Hepatocyte (in vitro differentiated cells): ENCODE data around the gene ENTPD3. TPM values are rescaled to one million over a fixed set of nuclear protein-coding genes. Genes with fewer than 3 reads are reported as not detected.

Experiments
- DNase-seq: peaks from one replicate; pipeline ENCODE4 v3.0.0-alpha.2; 2016; ENCODE audit warnings: low spot score
- H2AFZ ChIP-seq: fragments of 200-600 bp; sonication (generic); 2 replicates; pipeline ENCODE4 v1.6.0; 2016; ENCODE audit warnings: antibody characterized with exemption, mild to moderate bottlenecking
- H3K27ac ChIP-seq: fragments of 200-600 bp; sonication (generic); 2 replicates; pipeline ENCODE4 v1.5.1; 2016; ENCODE audit warnings: mild to moderate bottlenecking
- H3K27me3 ChIP-seq: fragments of 200-600 bp; sonication (generic); 2 replicates; pipeline ENCODE4 v1.6.1; 2016
- H3K36me3 ChIP-seq: fragments of 200-600 bp; sonication (generic); replicated peaks from 2 replicates; pipeline ENCODE4 v1.5.1; 2016; ENCODE audit warnings: low read depth; ENCODE audit not compliant: insufficient read depth
- H3K4me1 ChIP-seq: fragments of 200-600 bp; sonication (generic); 2 replicates; pipeline ENCODE4 v1.5.1; 2016; ENCODE audit warnings: mild to moderate bottlenecking, moderate library complexity; ENCODE audit not compliant: insufficient read depth
- H3K4me2 ChIP-seq: fragments of 200-600 bp; sonication (generic); 2 replicates; pipeline ENCODE4 v1.6.0; 2016
- H3K4me3 ChIP-seq: fragments of 200-600 bp; sonication (generic); 2 replicates; pipeline ENCODE4 v1.5.1; 2016; ENCODE audit warnings: mild to moderate bottlenecking
- H3K79me2 ChIP-seq: fragments of 200-600 bp; sonication (generic); 2 replicates; pipeline ENCODE4 v1.6.0; 2017; ENCODE audit warnings: mild to moderate bottlenecking
- H3K9me2 ChIP-seq: fragments of 200-600 bp; sonication (generic); replicated peaks from 2 replicates; pipeline ENCODE4 v1.6.0; 2017; ENCODE audit warnings: mild to moderate bottlenecking; ENCODE audit not compliant: insufficient read depth
- H3K9me3 ChIP-seq: fragments of 200-600 bp; sonication (generic); 2 replicates; pipeline ENCODE4 v1.5.1; 2016; ENCODE audit warnings: low read depth, mild to moderate bottlenecking
- H4K20me1 ChIP-seq: fragments of 200-600 bp; sonication (generic); 2 replicates; pipeline ENCODE4 v1.6.0; 2016; ENCODE audit warnings: mild to moderate bottlenecking; ENCODE audit not compliant: insufficient read depth, poor library complexity, severe bottlenecking
- EZH2 ChIP-seq: fragments of 200-600 bp; sonication (generic); IDR thresholded peaks from 2 replicates; pipeline ENCODE4 v1.6.1; 2016; ENCODE audit warnings: antibody characterized with exemption, mild to moderate bottlenecking, borderline replicate concordance
- EZH2phosphoT487 ChIP-seq: fragments of 200-600 bp; sonication (generic); IDR thresholded peaks from one replicate; pipeline ENCODE4 v1.6.1; 2018; ENCODE audit warnings: antibody characterized with exemption, mild to moderate bottlenecking, low read depth, moderate library complexity; ENCODE audit not compliant: unreplicated experiment, severe bottlenecking
- WGBS: methylation state at CpG from one replicate; pipeline ENCODE4 v1.1.6; 2016; ENCODE audit warnings: low lambda C conversion rate; ENCODE audit errors: missing lambda C conversion rate; 5-methylcytosine and 5-hydroxymethylcytosine counted together
- polyA plus RNA-seq: library from polyadenylated mRNA; unstranded; fragments of >200 nt; fragmentation: Nextera tagmentation; extraction: Ambion mirVana; gene quantifications from 2 replicates; pipeline ENCODE4 v1.2.1, GENCODE V29; 2016
- total RNA-seq: library from RNA; depleted of rRNA; stranded (reverse); fragments of >200 nt; gene quantifications from 2 replicates; pipeline ENCODE4 v1.2.3, GENCODE V29; 2014
- TF ChIP-seq, protein P1 (sequence below): fragments of 200-600 bp; sonication (generic); IDR thresholded peaks from 2 replicates; pipeline ENCODE4 v1.5.1; 2016; ENCODE audit warnings: antibody characterized with exemption, mild to moderate bottlenecking; ENCODE audit not compliant: poor library complexity

ENTPD3 gene
- total and polyA plus RNA-seq, 2 experiments from 2014 or later: 1.7 to 2.4 TPM

DNA sequence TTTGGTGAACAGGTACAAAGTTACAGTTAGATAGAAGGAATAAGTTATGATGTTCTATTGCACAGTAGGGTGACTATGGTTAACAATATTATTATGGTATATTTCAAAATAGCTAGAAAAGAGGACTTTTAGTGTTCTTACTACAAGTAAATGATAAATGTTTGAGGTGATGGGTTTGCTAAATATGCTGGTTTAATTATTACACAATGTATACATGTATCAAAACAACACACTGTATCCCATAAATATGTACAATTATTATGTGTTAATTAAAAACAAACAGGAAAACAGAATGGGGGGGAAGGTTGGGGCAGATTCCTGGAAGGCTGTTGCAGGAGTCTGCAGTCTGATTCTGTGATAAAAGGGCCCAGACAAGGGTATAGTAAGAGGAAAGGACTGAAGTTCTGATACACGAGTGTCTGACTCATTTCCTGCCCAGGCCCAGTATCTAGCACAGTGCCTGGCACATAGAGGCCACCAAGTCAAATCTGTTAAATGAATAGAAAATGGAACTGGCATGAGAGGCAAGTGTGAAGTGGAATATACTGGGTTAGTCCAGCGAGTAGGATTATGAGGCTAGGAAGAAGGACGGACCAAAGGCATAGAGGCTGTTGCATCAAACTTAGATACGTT lies 7.2 kb upstream of the ENTPD3 start:
- Histone ChIP-seq H3K27ac (no peak overlapping the region), H3K4me1 (no peaks in the 10 kb centered on the region), H3K4me2 (no peak overlapping the region), H3K9me2 (no peaks in the 10 kb centered on the region), H3K36me3 (no peaks in the 10 kb centered on the region), H4K20me1 (no peaks in the 10 kb centered on the region), H3K27me3 (no peaks in the 10 kb centered on the region), H3K9me3 (peaks cover 4% of the 10 kb centered on the region), H3K4me3 (no peak overlapping the region), H2AFZ (no peak overlapping the region), H3K79me2 (no peaks in the 10 kb centered on the region)
- DNase-seq: no peak
- 82% methylated on average over 4 of the region's 4 CpGs for WGBS
- TF ChIP-seq EZH2 (no peak), EZH2phosphoT487 (no peak)
- TF ChIP-seq, protein P1, sequence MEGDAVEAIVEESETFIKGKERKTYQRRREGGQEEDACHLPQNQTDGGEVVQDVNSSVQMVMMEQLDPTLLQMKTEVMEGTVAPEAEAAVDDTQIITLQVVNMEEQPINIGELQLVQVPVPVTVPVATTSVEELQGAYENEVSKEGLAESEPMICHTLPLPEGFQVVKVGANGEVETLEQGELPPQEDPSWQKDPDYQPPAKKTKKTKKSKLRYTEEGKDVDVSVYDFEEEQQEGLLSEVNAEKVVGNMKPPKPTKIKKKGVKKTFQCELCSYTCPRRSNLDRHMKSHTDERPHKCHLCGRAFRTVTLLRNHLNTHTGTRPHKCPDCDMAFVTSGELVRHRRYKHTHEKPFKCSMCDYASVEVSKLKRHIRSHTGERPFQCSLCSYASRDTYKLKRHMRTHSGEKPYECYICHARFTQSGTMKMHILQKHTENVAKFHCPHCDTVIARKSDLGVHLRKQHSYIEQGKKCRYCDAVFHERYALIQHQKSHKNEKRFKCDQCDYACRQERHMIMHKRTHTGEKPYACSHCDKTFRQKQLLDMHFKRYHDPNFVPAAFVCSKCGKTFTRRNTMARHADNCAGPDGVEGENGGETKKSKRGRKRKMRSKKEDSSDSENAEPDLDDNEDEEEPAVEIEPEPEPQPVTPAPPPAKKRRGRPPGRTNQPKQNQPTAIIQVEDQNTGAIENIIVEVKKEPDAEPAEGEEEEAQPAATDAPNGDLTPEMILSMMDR: no peak

DNA sequence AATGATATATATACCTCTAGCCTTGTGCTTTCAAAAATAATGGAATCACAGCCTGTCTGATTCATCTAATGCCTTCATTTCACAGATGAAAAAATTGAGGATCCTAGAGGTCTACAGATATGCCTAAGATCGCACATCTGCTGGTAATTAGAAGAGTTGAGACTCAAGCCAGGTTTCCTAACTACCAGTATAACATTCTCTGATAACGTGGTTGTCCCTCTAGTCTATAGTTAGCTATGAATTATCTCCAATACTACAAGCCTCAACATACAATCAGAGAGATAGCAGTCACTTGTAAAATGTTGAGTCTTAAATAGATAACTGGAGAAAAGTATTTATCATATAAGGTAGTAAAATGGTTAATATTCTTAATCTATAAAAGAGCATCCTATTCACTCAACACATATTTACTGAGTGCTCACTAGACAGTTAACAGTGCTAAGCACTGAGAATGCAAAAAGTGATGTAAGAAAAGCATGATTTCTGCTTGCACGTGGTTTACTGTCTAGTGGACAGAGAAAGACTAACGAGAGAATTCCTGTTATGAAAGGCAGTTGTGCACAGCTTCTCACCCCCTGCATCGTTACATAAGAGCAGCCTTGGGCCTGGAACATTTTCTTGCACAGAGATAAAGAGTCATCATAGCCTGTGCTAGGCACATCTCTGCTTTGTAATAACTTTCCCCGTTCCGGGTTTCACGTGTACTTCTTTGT lies 4.9 kb upstream of the ENTPD3 start:
- Histone ChIP-seq H3K27ac (no peak overlapping the region), H2AFZ (no peak overlapping the region), H3K4me1 (no peaks in the 10 kb centered on the region), H3K4me3 (no peak overlapping the region), H3K79me2 (no peaks in the 10 kb centered on the region), H3K9me2 (no peaks in the 10 kb centered on the region), H3K9me3 (peaks cover 4% of the 10 kb centered on the region), H3K4me2 (no peak overlapping the region), H4K20me1 (no peaks in the 10 kb centered on the region), H3K36me3 (no peaks in the 10 kb centered on the region), H3K27me3 (peaks cover 7% of the 10 kb centered on the region)
- 53% methylated on average over 8 of the region's 8 CpGs for WGBS
- no peak for DNase-seq
- TF ChIP-seq, protein P1: no peak
- TF ChIP-seq EZH2 (no peak), EZH2phosphoT487 (no peak)

DNA sequence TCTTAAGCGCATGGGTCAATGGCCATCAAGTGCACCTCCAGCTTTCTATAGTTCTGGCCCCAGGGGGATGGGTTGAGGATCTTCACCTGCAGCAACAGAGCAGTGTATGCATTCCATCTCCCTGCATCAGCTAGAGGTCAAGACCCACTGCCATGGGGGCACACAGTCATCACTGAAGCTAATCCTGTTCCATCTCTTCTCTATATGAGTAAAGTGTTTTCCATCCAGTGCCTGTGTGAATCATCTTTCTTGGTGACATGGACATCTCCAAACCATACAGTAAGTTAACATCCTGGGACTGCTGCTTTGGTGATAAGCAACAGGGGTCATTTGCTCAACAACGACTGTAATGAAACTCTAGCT lies 4.4 kb upstream of the ENTPD3 start:
- WGBS: 57% methylated on average over 2 of the region's 2 CpGs
- TF ChIP-seq EZH2phosphoT487 (no peak), EZH2 (no peak)
- TF ChIP-seq, protein P1: no peak
- H3K79me2 ChIP-seq: no peaks in the 10 kb centered on the region
- no peak overlapping the region for H3K27ac ChIP-seq
- H3K9me3 ChIP-seq: peaks cover 4% of the 10 kb centered on the region
- H3K4me2 ChIP-seq: no peak overlapping the region
- no peaks in the 10 kb centered on the region for H3K4me1 ChIP-seq
- H3K27me3 ChIP-seq: peaks cover 11% of the 10 kb centered on the region
- H3K9me2 ChIP-seq: no peaks in the 10 kb centered on the region
- H3K4me3 ChIP-seq: no peak overlapping the region
- DNase-seq: no peak
- H3K36me3 ChIP-seq: no peaks in the 10 kb centered on the region
- no peak overlapping the region for H2AFZ ChIP-seq
- no peaks in the 10 kb centered on the region for H4K20me1 ChIP-seq
